Mesothelial cell of epicardium (in vitro differentiated cells): ENCODE data around the gene SMCO1. TPM values are rescaled to one million over a fixed set of nuclear protein-coding genes. Genes with fewer than 3 reads are reported as not detected.
"Not testable (repeated sequence)": the region's sequence is repeated elsewhere in the genome, so short reads cannot be mapped to it uniquely, and the experiment has no call there.

Experiments used
- DNase-seq, 2 experiments: peaks; one replicate each; pipeline ENCODE4 v3.0.0; 2021; ENCODE audit warnings: low spot score in 2 of 2; ENCODE audit not compliant: unreplicated experiment in 2 of 2
- H3K27ac Mint-ChIP-seq: 2 replicates; pipeline ENCODE4 v1.8.0; 2021; ENCODE audit warnings: mixed read lengths
- H3K27me3 Mint-ChIP-seq: 2 replicates; pipeline ENCODE4 v1.8.0; 2021; ENCODE audit warnings: low read depth, mixed read lengths
- H3K36me3 Mint-ChIP-seq: 2 replicates; pipeline ENCODE4 v1.8.0; 2021; ENCODE audit warnings: mixed read lengths
- H3K4me1 Mint-ChIP-seq: 2 replicates; pipeline ENCODE4 v1.8.0; 2021; ENCODE audit warnings: mixed read lengths
- H3K4me3 Mint-ChIP-seq: 2 replicates; pipeline ENCODE4 v1.8.0; 2021; ENCODE audit warnings: mild to moderate bottlenecking, moderate library complexity, mixed read lengths
- H3K9me3 Mint-ChIP-seq: 2 replicates; pipeline ENCODE4 v1.8.0; 2021; ENCODE audit warnings: mixed read lengths
- CTCF ChIP-seq: fragments of 200-600 bp; sonication (generic); IDR thresholded peaks from one replicate; pipeline ENCODE4 v1.5.0; 2021; ENCODE audit warnings: antibody characterized with exemption; ENCODE audit not compliant: unreplicated experiment
- total RNA-seq: library from RNA; stranded (reverse); gene quantifications from 3 replicates; pipeline ENCODE4 v1.2.1, GENCODE V29; 2021

The SMCO1 gene
- total RNA-seq, 1 donor from 2014 or later: not detected

- H3K27ac Mint-ChIP-seq: no peak overlapping the region
- peaks cover 23% of the 10 kb centered on the region for H3K9me3 Mint-ChIP-seq
- H3K27me3 Mint-ChIP-seq: peaks cover 12% of the 10 kb centered on the region
- peaks cover 3% of the 10 kb centered on the region for H3K36me3 Mint-ChIP-seq
- no peak for TF ChIP-seq CTCF
- no peak overlapping the region for H3K4me3 Mint-ChIP-seq
- no peaks in the 10 kb centered on the region for H3K4me1 Mint-ChIP-seq
- no peak for DNase-seq
Measured at GRCh38 chr3:196531418-196531817, 16.3 kb upstream of the SMCO1 start.

DNA sequence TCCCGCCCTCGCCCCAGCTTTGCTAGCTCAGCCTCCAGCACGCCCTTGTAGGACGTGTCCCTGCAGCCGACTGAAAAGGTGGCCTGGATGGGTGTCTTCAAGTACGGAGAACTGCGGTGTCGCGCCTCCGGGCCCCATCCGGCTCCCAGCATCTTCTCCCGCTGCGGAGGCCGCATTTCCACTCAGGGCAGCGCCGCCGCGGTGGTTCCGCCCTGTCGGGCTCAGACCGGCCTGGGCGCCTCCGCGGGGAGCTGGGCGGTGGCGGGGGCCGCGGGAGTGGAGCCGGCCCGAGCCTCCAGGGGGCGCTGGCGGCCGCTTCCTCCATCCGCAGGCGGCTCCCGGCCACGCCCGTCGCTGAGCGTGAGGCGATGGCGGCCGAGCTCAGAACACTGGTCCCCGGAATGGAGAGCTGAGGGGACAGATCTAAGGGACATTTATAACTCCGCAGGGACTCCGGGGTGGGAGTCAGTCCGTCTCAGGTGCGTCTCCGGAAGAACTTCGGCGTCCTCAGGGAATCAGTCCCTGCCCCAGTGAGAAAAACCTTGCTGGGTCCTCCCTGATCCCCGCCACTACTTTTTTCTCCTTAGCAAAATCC, 13.6 kb upstream of the SMCO1 start:
- peaks cover 13% of the 10 kb centered on the region for H3K27me3 Mint-ChIP-seq
- peak; percentile 78 for TF ChIP-seq CTCF
- no peaks in the 10 kb centered on the region for H3K4me1 Mint-ChIP-seq
- H3K9me3 Mint-ChIP-seq: peaks cover 31% of the 10 kb centered on the region
- H3K4me3 Mint-ChIP-seq: peak overlapping the region; percentile 53
- peak; percentile 56 to 84 for DNase-seq
- H3K27ac Mint-ChIP-seq: no peak overlapping the region
- peaks cover 3% of the 10 kb centered on the region for H3K36me3 Mint-ChIP-seq

GRCh38 chr3:196525141-196525540, 10.0 kb upstream of the SMCO1 start:
- Mint-ChIP-seq H3K36me3 (peaks cover 5% of the 10 kb centered on the region), H3K4me3 (no peak overlapping the region), H3K27ac (no peak overlapping the region), H3K27me3 (peaks cover 6% of the 10 kb centered on the region), H3K4me1 (no peaks in the 10 kb centered on the region), H3K9me3 (peaks cover 31% of the 10 kb centered on the region)
- TF ChIP-seq CTCF: no peak
- DNase-seq: no peak

DNA sequence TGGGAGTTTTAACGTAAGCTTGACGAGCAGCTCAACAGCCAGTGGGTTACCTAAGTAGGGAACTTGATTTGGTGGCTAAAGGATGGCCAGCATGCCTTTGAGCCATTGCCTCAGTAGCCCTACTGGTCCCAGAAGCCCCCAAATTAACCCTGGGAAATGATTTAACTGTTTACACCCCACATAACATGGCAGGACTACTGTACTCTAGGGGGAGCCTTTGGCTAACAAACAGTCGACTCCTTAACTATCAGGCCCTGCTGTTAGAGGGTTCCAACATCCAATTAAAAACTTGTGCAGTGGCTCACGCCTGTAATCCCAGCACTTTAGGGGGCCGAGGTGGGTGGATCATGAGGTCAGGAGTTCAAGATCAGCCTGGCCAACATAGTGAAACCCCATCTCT, 9.4 kb upstream of the SMCO1 start:
- Mint-ChIP-seq H3K4me1 (no peaks in the 10 kb centered on the region), H3K9me3 (peaks cover 37% of the 10 kb centered on the region), H3K36me3 (peaks cover 6% of the 10 kb centered on the region), H3K27me3 (peaks cover 6% of the 10 kb centered on the region), H3K4me3 (no peak overlapping the region), H3K27ac (no peak overlapping the region)
- no peak for DNase-seq
- TF ChIP-seq CTCF: no peak

GRCh38 chr3:196523841-196524240, 8.7 kb upstream of the SMCO1 start:
- no peaks in the 10 kb centered on the region for H3K4me1 Mint-ChIP-seq
- no peak for TF ChIP-seq CTCF
- H3K4me3 Mint-ChIP-seq: no peak overlapping the region
- H3K27me3 Mint-ChIP-seq: peaks cover 6% of the 10 kb centered on the region
- no peak overlapping the region for H3K27ac Mint-ChIP-seq
- H3K36me3 Mint-ChIP-seq: peaks cover 6% of the 10 kb centered on the region
- DNase-seq: no peak
- peaks cover 44% of the 10 kb centered on the region for H3K9me3 Mint-ChIP-seq

GRCh38 chr3:196521291-196521690, 6.1 kb upstream of the SMCO1 start:
- not testable (repeated sequence) for H3K27me3 Mint-ChIP-seq, H3K27ac Mint-ChIP-seq, H3K4me3 Mint-ChIP-seq, H3K4me1 Mint-ChIP-seq, DNase-seq, H3K36me3 Mint-ChIP-seq
- H3K9me3 Mint-ChIP-seq: peaks cover 51% of the 10 kb centered on the region
